ENCODE results near the gene AFM. TPM values are rescaled to one million over a fixed set of nuclear protein-coding genes. Genes with fewer than 3 reads are reported as not detected.

Gene AFM
- total and polyA plus RNA-seq, 11 donors = not detected

- H3K27ac ChIP-seq = no peak overlapping the region
- no peaks in the 10 kb centered on the region for H3K4me1 ChIP-seq
- TF ChIP-seq CTCF (IDR thresholded peaks at IDR 0.05) (no peak), POLR2A (IDR thresholded peaks at IDR 0.05) (no peak)
- no peaks in the 10 kb centered on the region for H3K27me3 ChIP-seq
- ATAC-seq (no peak), DNase-seq (no peak)
- 70 to 84% (median 76%) methylated on average over 1 of the region's 1 CpG for WGBS, 4 donors
- H3K9me3 ChIP-seq = peaks cover 0 to 6% (median 0%) of the 10 kb centered on the region in 12 donors
- no peak overlapping the region for H3K4me3 ChIP-seq
- H3K36me3 ChIP-seq = no peaks in the 10 kb centered on the region
- intact Hi-C loops (cut with DNase I) = no loop called here
These were observed 2.2 kb upstream of the AFM start for GRCh38 chr4:73479323-73479722.

- no peak for DNase-seq
- Histone ChIP-seq H3K36me3 (no peaks in the 10 kb centered on the region), H3K4me3 (no peak overlapping the region), H3K27me3 (no peaks in the 10 kb centered on the region), H3K27ac (no peak overlapping the region), H3K9me3 (no peaks in the 10 kb centered on the region), H3K4me1 (no peaks in the 10 kb centered on the region)
- intact Hi-C loops (cut with DNase I) = no loop called here
- TF ChIP-seq CTCF (IDR thresholded peaks at IDR 0.05) (no peak), POLR2A (IDR thresholded peaks at IDR 0.05) (no peak)
- ATAC-seq = no peak
These were observed 3.5 kb downstream of the AFM start for GRCh38 chr4:73485085-73485484.

- DNase-seq = no peak
- H3K4me1 ChIP-seq = no peaks in the 10 kb centered on the region
- no peak for ATAC-seq
- no peak overlapping the region for H3K4me3 ChIP-seq
- H3K36me3 ChIP-seq = no peaks in the 10 kb centered on the region
- intact Hi-C loops (cut with DNase I) = no loop called here
- TF ChIP-seq CTCF (IDR thresholded peaks at IDR 0.05) (no peak), POLR2A (IDR thresholded peaks at IDR 0.05) (no peak)
- H3K9me3 ChIP-seq = no peaks in the 10 kb centered on the region
- H3K27me3 ChIP-seq = no peaks in the 10 kb centered on the region
- no peak overlapping the region for H3K27ac ChIP-seq
These were observed 4.1 kb downstream of the AFM start for GRCh38 chr4:73485596-73485995.

- no peak overlapping the region for H3K27ac ChIP-seq
- no peak for ATAC-seq
- 31 to 46% (median 38%) methylated on average over 1 of the region's 1 CpG for WGBS, 4 donors
- no peaks in the 10 kb centered on the region for H3K36me3 ChIP-seq
- no peaks in the 10 kb centered on the region for H3K4me1 ChIP-seq
- TF ChIP-seq CTCF (IDR thresholded peaks at IDR 0.05) (no peak), POLR2A (IDR thresholded peaks at IDR 0.05) (no peak)
- H3K9me3 ChIP-seq = no peaks in the 10 kb centered on the region
- no peak overlapping the region for H3K4me3 ChIP-seq
- intact Hi-C loops (cut with DNase I) = no loop called here
- H3K27me3 ChIP-seq = no peaks in the 10 kb centered on the region
- no peak for DNase-seq
These were observed 5.0 kb downstream of the AFM start for GRCh38 chr4:73486497-73486896.

Data from heart left ventricle (tissue), 16 donors.